OCI-LY3 (cell line): ENCODE results near the gene STK39.

Experiments used
- CTCF ChIP-seq: fragments of 200-600, 300-600 bp; sonication (generic); IDR thresholded peaks from 2 replicates; pipeline ENCODE4 v1.5.1; 2014; ENCODE audit warnings: antibody characterized with exemption, low read length, low read depth
- EZH2phosphoT487 ChIP-seq: fragments of 200-600 bp; shearing (Covaris generic); IDR thresholded peaks from 2 replicates; pipeline ENCODE4 v1.6.1; 2018; ENCODE audit warnings: antibody characterized with exemption, mixed run types, low read depth

GRCh38 chr2:168167511-168168263, 79.7 kb downstream of the STK39 start:
- no peak for TF ChIP-seq CTCF
- TF ChIP-seq EZH2phosphoT487, result no peak
